HEK293T (cell line): Measurements from ENCODE around the gene ADAMTS18.
A peak's percentile ranks its signal among the peaks of the same experiment; 100 is the strongest.

Experiments used
- CTCF ChIA-PET: fragments of 350-600 bp; formaldehyde crosslinking; extraction: SDS; loops from one replicate; lab custom pipeline; 2021; ENCODE audit warnings: antibody characterized with exemption, inconsistent platforms; lab: Yijun Ruan, JAX
- POLR2A ChIA-PET: fragments of 350-600 bp; formaldehyde crosslinking; extraction: SDS; loops from one replicate; lab custom pipeline; 2020; ENCODE audit warnings: antibody characterized with exemption, inconsistent platforms; lab: Yijun Ruan, JAX
- DNase-seq: peaks from one replicate; pipeline ENCODE4 v3.0.0; 2012; ENCODE audit warnings: mixed read lengths; ENCODE audit errors: extremely low spot score
- BHLHE40 ChIP-seq: fragments of 450-650 bp; IDR thresholded peaks from 2 replicates; pipeline ENCODE4 v1.6.1; 2016; ENCODE audit warnings: mild to moderate bottlenecking, moderate library complexity, borderline replicate concordance
- CTBP1 ChIP-seq: fragments of 450-650 bp; IDR thresholded peaks from 2 replicates; pipeline ENCODE4 v1.6.1; 2016; ENCODE audit warnings: borderline replicate concordance
- ELF4 ChIP-seq: fragments of 450-650 bp; IDR thresholded peaks from 2 replicates; pipeline ENCODE4 v1.6.1; 2017; ENCODE audit warnings: antibody characterized with exemption
- FOXA1 ChIP-seq: fragments of 450-650 bp; IDR thresholded peaks from 2 replicates; pipeline ENCODE4 v1.6.1; 2016; ENCODE audit warnings: mild to moderate bottlenecking
- FOXK2 ChIP-seq: fragments of 450-650 bp; IDR thresholded peaks from 2 replicates; pipeline ENCODE4 v1.6.1; 2016; ENCODE audit warnings: mild to moderate bottlenecking
- FOXM1 ChIP-seq: fragments of 450-650 bp; IDR thresholded peaks from 2 replicates; pipeline ENCODE4 v1.6.1; 2017; ENCODE audit warnings: mild to moderate bottlenecking, borderline replicate concordance
- HDGF ChIP-seq: fragments of 450-650 bp; IDR thresholded peaks from 2 replicates; pipeline ENCODE4 v1.6.1; 2017; ENCODE audit warnings: antibody characterized with exemption, borderline replicate concordance
- L3MBTL2 ChIP-seq: fragments of 450-650 bp; conservative IDR thresholded peaks from 2 replicates; pipeline ENCODE4 v1.6.1; 2016; ENCODE audit warnings: mild to moderate bottlenecking
- LEF1 ChIP-seq: fragments of 450-650 bp; IDR thresholded peaks from 2 replicates; pipeline ENCODE4 v1.6.1; 2017; ENCODE audit warnings: mild to moderate bottlenecking, borderline replicate concordance
- NFRKB ChIP-seq: fragments of 450-650 bp; IDR thresholded peaks from 2 replicates; pipeline ENCODE4 v1.6.1; 2016; ENCODE audit warnings: mild to moderate bottlenecking, moderate library complexity
- PKNOX1 ChIP-seq: fragments of 450-650 bp; IDR thresholded peaks from 2 replicates; pipeline ENCODE4 v1.6.1; 2016
- SP1 ChIP-seq: fragments of 450-650 bp; IDR thresholded peaks from 2 replicates; pipeline ENCODE4 v1.6.1; 2017
- SUZ12 ChIP-seq: fragments of 450-650 bp; IDR thresholded peaks from 2 replicates; pipeline ENCODE4 v1.6.1; 2016; ENCODE audit warnings: mild to moderate bottlenecking
- TARDBP ChIP-seq: fragments of 450-650 bp; IDR thresholded peaks from 2 replicates; pipeline ENCODE4 v1.6.1; 2016
- ZNF384 ChIP-seq: fragments of 450-650 bp; IDR thresholded peaks from 2 replicates; pipeline ENCODE4 v1.6.1; 2016

ADAMTS18 gene

GRCh38 chr16:77236063-77236511, 198.7 kb downstream of the ADAMTS18 start:
- TF ChIP-seq FOXA1 (no peak), ZNF384 (no peak), PKNOX1 (no peak), L3MBTL2 (no peak; the same call in 1 of the 2 replicates), NFRKB (no peak), SUZ12 (no peak), LEF1 (no peak), CTBP1 (no peak), FOXM1 (no peak), FOXK2 (no peak), TARDBP (no peak), BHLHE40 (no peak), SP1 (no peak)
- CTCF ChIA-PET: interaction anchor here (0.6 to 4.3 kb wide), 9 partner anchors 11 to 359 kb away, joined by 3 to 67 read pairs (median 5); partner anchors contain the start of gene ADAMTS18
- DNase-seq: peak; percentile 86
- POLR2A ChIA-PET: interaction anchor here (1.3 kb wide), 1 partner anchor 70 kb away, joined by 3 read pairs; no protein-coding TSS in a partner anchor

GRCh38 chr16:77234611-77235010, 200.2 kb downstream of the ADAMTS18 start:
- TF ChIP-seq FOXK2: no peak
- TF ChIP-seq BHLHE40: no peak
- TF ChIP-seq SUZ12: no peak
- TF ChIP-seq TARDBP: no peak
- no peak for TF ChIP-seq LEF1
- ChIA-PET POLR2A (no interaction called here), CTCF (interaction anchor here (0.6 to 2.2 kb wide), 3 partner anchors 218 to 367 kb away, joined by 3 to 8 read pairs (median 3); no protein-coding TSS in a partner anchor)
- DNase-seq: no peak

GRCh38 chr16:77233799-77234519, 200.9 kb downstream of the ADAMTS18 start:
- DNase-seq: no peak
- ChIA-PET POLR2A (no interaction called here), CTCF (interaction anchor here (1.3 to 2.2 kb wide), 2 partner anchors 350 to 368 kb away, joined by 3 to 8 read pairs; no protein-coding TSS in a partner anchor)
- no peak for TF ChIP-seq FOXM1
- no peak for TF ChIP-seq SUZ12
- TF ChIP-seq HDGF: no peak
- no peak for TF ChIP-seq LEF1
- no peak for TF ChIP-seq SP1
- TF ChIP-seq CTBP1: no peak
- no peak for TF ChIP-seq ELF4
- TF ChIP-seq TARDBP: no peak
- no peak for TF ChIP-seq FOXA1
- no peak for TF ChIP-seq BHLHE40
- TF ChIP-seq PKNOX1: no peak
- no peak for TF ChIP-seq ZNF384
